VCaP (cell line): ENCODE data around the gene GUCY2D.

ENCODE experiments used
- H3K27ac ChIP-seq: fragments of 450-650 bp; 2 replicates; pipeline ENCODE4 v1.5.1; 2017
- TF ChIP-seq, protein P1 (sequence below): fragments of 450-650 bp; conservative IDR thresholded peaks from 2 replicates; pipeline ENCODE4 v1.5.1; 2017; ENCODE audit warnings: mild to moderate bottlenecking, moderate library complexity

GUCY2D gene

DNA sequence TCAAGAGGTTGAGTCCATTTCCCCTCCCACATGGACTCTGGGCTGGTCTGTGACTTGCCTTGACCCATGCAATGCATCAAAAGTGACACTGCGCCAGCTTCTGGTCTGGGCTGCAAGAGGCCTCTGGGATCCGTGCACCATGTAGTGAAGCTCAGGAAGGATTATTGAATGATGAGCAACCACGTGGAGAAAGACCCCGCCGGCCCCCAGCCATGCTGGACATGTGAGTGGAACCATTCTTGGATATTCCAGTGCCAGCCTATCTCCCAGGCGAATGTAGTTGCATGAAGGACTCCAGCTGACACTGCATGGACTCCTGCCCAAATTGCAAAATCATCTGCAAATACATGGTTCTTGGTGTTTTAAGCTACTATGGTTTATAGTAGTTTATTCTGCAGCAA, 28.8 kb downstream of the GUCY2D start:
- H3K27ac ChIP-seq: no peak overlapping the region
- TF ChIP-seq, protein P1, sequence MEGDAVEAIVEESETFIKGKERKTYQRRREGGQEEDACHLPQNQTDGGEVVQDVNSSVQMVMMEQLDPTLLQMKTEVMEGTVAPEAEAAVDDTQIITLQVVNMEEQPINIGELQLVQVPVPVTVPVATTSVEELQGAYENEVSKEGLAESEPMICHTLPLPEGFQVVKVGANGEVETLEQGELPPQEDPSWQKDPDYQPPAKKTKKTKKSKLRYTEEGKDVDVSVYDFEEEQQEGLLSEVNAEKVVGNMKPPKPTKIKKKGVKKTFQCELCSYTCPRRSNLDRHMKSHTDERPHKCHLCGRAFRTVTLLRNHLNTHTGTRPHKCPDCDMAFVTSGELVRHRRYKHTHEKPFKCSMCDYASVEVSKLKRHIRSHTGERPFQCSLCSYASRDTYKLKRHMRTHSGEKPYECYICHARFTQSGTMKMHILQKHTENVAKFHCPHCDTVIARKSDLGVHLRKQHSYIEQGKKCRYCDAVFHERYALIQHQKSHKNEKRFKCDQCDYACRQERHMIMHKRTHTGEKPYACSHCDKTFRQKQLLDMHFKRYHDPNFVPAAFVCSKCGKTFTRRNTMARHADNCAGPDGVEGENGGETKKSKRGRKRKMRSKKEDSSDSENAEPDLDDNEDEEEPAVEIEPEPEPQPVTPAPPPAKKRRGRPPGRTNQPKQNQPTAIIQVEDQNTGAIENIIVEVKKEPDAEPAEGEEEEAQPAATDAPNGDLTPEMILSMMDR: no peak

DNA sequence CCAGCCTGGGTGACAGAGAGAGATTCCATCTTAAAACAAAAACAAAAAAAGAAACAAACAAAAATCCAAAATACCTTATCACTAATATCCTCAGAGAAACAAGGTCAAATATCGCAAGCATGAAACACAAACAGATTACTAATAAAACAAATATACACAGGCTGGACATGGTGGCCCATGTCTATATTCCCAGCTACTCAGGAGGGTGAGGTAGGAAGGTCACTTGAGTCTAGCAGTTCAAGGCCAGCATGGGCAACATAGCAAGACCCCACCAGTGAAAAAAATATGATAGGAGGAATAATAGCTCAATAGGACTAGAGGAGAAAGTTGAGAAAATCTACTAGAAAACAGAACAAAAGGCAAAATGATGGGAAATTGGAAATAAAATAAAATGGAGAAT, 29.5 kb downstream of the GUCY2D start:
- TF ChIP-seq, protein P1: no peak
- peak overlapping the region; percentile 73 for H3K27ac ChIP-seq

DNA sequence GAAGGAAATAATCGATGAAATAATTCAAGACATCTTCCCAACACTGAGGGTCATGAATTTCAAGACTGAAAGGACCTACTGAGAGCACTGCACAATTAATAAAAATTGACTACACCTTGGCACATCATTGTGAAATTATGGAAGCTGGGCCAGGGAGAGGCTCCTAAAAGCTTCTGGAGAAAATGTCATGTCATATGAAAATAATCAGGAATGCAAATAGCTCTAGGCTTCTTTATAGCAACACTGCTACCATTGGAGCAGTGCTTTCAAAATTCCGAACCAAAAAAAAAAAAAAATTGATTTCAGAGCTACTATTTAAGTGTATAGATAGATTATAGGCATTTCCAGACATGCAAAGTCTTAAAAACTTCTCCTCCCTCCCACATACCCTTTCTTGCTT, 30.0 kb downstream of the GUCY2D start:
- TF ChIP-seq, protein P1: no peak
- H3K27ac ChIP-seq: peak overlapping the region; percentile 73

DNA sequence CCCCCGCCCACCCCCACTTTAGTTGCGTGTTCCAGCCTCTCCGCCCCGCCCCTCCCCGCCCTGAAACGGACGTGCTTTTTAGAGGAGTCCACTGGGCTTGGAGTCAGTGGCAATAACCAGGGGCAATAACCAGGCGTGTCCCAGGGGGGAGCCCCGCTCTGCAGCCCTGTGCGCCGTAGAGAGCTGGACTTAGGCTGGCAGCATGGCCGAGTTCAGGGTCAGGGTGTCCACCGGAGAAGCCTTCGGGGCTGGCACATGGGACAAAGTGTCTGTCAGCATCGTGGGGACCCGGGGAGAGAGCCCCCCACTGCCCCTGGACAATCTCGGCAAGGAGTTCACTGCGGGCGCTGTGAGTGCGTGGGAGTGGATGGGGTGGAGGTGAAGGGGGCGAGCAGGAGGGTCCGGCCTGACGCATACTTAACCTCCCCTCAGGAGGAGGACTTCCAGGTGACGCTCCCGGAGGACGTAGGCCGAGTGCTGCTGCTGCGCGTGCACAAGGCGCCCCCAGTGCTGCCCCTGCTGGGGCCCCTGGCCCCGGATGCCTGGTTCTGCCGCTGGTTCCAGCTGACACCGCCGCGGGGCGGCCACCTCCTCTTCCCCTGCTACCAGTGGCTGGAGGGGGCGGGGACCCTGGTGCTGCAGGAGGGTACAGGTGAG, 36.7 kb downstream of the GUCY2D start, which contains the start of gene ALOX15B:
Gene ALOX15B, plus strand, starts transcription at position 106 of the 657 bp plus-strand sequence. Its CDS starts 97 bp downstream, at position 203.
- TF ChIP-seq, protein P1: no peak
- no peak within 1 kb of the TSS for H3K27ac ChIP-seq

DNA sequence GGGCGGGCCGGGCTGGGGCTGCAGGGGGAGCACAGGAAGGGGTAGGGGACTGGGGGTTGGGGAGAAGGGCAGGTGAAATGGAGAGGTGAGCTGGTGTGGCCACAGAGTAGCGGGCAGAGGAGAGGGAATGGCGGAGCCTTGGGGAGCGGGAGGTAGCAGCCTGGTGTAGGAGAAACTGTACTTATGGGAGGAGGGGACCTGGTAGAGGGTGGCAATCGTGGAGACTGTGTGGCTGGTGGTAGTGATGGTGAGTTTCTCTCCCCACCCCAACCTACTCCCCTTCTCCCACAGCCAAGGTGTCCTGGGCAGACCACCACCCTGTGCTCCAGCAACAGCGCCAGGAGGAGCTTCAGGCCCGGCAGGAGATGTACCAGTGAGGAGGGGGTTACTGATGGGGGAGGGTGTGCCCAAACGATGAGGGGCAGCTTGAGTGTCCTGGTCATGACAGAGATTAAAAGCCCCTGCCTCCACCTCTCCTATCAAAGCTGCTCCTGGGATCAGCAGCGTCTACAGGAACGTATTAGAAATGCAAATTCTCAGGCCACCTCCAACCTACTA, 37.3 kb downstream of the GUCY2D start:
- TF ChIP-seq, protein P1: no peak

DNA sequence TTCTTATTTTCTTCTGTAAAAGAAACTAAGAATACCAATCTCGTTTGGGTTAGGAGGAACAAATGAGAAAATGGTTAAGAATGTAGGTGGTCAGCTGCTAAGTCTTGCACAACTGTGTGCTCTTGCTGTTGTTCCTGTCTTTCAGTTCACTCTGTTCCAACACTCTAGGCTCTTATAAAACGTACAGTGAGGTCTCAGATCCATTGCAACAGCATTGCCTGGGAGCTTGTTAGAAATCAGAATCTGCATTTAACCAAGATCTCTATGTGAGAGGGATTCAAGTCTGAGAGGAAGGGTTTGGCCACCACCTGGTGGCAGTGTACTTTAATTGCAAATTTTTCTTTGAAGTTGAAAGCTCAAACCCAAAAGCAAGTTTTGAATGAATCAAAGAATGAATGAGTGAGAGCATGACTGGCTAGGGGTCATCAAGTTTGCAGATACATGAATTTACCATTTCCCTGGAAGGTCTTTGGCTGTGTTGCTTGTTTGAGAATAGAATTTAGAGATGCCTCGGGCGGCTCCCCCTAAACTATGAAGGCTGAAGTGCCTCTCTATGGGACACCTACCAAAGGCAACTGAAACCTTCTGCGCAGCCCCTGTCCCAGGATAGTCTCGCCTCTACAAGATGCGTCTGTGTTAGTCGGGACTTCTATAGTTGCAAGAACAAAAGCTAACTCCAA, 39.0 kb downstream of the GUCY2D start:
- TF ChIP-seq, protein P1: peak; percentile 72
- no peak overlapping the region for H3K27ac ChIP-seq

More for the DNA sequence above, 37.3 kb downstream of the GUCY2D start:
- no peak overlapping the region for H3K27ac ChIP-seq

DNA sequence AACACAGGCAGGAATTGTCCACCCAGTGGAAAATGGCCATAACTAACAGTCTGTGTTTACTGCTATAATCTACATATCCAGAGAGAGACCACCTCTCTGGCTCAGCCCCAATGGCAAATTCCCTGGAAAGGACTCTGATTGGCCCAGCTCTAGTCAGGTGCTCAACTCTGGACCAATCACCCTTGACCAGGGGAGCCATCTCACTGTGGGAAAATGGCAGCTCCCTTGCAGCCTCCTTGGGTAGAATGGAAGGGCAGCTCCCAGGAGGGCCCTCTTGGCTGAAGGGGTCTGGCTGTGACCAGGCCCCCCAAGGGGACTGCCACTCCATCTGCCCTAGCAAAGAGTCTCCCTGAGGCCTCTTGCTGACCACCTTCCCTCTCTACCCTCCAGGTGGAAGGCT, 39.6 kb downstream of the GUCY2D start:
- no peak overlapping the region for H3K27ac ChIP-seq
- TF ChIP-seq, protein P1: no peak
